ENCODE results near the gene CYB5R2. TPM values are rescaled to one million over a fixed set of nuclear protein-coding genes. Genes with fewer than 3 reads are reported as not detected.
A peak's percentile ranks its signal among the peaks of the same experiment; 100 is the strongest.
"Not testable (repeated sequence)": the region's sequence is repeated elsewhere in the genome, so short reads cannot be mapped to it uniquely, and the experiment has no call there.

Gene CYB5R2
- polyA plus RNA-seq, 4 donors = 26.0 to 30.9 (median 29.1) TPM

DNA sequence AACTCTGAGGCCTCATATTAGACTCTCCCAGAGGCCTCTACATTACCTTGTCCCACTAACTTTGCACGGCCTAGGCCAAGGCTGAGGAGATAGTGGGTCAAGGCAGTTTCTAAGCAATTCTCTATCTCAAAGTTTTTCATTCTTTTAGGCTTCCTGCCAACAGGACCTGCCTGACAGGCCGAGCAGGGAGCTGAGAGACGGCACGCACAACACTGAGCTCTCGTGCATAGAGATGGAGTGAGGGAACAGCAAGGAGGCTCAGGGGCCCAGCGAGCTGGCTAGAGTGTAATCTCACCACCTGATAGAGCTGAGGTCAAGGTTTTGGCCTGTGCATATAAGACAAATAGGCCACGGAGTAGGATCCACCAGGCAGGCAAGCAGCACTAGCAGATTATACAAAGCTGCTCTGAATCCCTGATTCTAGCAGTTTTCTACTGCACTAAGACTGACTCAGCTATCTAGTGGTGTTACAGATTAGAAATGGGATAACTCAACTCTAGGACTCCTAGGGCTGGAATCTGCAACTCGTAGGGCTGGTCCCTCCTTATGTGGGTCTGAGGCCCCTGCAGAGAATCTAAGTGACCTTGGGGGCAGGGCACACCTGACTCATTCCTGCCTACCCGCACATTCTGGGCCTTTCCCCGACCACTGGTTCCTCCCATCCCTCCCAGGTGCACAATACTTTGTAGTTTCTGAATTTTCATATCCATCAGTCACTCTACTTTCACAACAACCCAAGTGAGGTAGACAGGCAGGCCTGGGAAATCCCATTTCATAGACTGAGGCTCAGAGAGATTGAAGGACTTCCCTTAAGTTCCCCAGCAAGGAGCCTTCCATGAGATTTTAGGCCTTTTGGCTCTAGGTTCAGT, 1.7 kb downstream of the CYB5R2 start:
- no peak for DNase-seq (ENCODE audit: low read depth in 4 of 4, low spot score in 2 of 4)

DNA sequence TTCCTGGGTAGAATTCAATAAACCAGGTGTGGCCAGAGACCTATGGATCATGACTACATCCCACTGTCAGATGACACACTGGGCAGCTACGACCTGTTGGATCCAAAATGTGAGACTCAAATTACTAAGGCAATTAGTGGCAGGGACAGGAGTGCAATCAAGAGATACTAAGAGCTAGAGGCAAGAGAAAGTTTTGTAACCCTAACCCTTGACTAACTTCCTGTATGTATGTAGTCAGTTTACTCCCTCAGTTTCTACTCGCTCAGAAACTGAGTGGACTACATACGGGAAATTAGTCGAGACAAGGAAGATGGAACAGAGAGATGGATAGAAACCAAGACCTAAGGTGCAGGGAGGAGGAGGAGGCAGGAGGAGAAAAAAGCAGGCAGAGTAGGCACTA, 2.7 kb downstream of the CYB5R2 start:
- DNase-seq (ENCODE audit: low read depth in 4 of 4, low spot score in 2 of 4) = no peak

DNA sequence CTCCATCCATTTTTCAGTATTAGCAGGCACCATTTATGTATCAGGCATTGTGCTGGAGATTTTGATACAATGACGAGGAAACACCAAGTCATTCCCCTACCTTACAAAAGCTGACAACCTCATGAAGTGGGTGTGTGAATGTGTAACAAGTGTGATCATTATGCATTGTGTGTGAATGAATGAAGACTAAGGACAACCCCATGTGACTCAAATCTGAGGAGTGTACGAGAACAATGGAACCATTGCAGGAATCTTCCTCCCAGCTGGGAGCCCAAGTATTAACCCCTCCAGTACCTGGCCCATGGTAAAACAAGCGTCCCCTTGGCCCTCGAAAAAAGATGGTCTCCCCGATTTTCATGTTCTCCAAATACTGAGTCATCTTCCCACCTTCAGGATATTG, 4.4 kb downstream of the CYB5R2 start:
- DNase-seq (ENCODE audit: low read depth in 4 of 4, low spot score in 2 of 4) = no peak

DNA sequence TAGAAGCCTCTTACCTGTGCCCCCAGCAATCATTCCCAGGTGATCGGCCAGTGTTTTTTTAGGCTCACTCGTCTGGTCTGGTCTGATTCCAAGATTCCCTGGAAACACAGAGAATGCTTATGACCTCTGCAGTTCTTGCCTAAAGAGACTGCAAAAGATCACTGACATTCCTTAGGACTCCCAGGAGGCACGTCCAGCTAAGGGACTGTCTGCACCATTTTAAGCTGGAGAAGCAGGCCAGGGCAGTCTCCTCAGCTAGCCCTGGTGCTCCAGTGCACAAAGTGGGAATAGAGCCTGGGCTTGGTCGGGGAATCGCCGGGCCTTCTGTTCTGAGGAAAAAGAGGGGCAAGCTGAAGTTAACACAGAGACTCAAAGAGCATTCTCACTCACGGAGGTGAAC, 4.8 kb downstream of the CYB5R2 start:
- DNase-seq (ENCODE audit: low read depth in 4 of 4, low spot score in 2 of 4) = no peak

DNA sequence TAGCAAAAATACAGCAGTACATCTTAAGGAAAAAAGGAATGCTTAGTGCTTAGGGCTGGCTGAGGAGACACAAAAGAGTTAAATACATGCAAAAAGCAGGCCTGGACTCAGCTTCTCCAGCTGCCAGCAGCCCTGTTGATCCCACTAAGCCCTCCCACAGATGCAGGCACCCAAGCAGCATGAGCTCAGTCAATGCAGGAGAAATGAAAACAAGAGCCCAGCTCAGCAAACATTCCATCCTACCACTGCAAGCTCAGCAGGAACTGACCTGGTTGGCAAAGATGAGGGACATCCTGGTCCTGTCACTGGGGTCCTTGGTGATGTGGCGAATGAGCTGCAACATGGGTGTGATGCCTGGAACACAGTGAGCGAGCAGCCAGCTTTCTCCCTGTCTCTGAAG, 5.8 kb downstream of the CYB5R2 start:
- no peak for DNase-seq (ENCODE audit: low read depth in 4 of 4, low spot score in 2 of 4)

DNA sequence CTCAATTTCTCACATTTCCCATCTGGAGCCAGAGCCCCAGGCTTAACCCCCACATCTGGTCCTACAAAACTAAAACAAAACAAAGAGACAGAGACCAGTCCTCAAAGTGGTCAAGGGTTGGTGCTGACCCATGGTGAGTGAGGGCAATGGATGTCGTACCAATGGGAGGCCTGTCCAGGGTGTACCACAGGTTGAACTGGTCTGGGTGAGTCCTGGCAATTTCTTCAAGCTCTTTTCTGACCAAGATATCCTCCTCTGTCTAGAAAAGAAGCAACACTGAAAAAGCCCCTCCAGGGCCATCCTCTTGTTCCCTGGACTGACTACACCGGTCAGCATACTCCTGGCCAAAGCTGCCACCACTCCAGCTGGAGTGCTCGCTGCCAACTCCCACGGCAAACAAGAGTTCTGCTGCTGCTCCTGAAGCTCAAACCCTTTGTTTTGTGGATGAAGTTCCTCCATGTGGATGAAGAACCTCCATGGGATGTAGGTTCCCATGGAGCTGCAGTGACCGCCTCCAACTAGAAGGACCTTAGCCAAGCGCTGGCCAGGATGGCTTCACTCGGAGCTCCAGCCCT, 6.9 kb downstream of the CYB5R2 start:
- DNase-seq (ENCODE audit: low read depth in 4 of 4, low spot score in 2 of 4) = no peak

DNA sequence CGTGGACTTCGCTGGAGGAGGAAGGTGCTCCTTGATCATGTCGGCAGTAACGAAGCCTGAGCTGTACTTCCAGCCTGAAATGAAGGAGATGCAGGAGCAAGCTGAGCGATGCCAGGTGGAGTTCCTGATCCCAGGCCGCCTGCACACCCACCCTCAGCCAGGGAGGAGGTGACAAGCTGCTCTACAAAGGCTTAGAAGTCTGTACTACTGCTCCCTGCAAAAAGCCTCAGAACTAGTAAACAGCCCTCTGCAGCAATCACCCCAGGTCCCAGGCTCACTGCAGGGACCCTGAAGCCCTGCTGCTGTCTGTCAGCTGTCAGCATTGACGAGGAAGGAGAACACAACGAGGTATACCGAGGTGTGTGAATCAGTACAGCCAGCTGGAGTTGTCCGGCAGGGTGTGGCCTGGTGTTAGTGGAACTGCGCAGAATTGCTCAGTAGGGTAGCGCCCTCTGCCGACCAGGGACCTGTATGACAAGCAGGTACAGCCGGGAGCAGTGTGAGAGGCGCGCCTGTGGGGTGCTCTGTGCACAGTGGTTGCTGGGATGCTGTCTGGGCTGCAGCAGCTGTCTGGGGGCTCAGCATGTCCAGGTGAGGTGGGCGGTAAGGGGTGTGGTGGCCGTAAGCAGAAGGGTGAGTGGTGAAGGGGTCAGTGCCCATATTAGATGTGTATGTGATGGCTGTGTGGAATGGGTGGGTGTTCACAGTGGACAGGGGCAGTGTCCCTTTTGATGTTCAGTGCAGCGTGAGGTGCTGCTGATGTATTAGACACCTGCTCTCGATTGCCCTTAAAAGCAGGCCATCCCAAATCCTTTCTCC, 7.6 kb downstream of the CYB5R2 start:
- no peak for DNase-seq (ENCODE audit: low read depth in 4 of 4, low spot score in 2 of 4)

DNA sequence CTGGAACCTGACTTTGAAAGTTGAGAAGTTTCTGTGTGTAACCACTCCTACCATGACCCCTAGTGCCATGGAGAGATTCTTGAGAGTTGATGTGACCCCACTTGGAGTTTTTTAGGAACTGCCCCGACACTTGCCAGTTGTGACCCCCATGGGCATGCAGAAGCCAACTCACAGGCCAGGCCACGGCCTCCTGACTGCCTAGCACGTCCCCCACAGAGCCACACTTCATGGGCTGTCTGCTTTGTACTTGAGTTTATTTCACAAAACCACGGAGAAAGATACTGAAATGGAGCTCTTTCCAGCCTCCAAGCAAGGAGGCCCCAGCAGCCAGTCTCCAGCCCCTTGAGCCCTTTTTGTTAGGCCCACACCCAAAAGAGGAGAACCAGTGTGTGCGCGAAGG, 8.4 kb downstream of the CYB5R2 start:
- no peak for DNase-seq (ENCODE audit: low read depth in 4 of 4, low spot score in 2 of 4)

DNA sequence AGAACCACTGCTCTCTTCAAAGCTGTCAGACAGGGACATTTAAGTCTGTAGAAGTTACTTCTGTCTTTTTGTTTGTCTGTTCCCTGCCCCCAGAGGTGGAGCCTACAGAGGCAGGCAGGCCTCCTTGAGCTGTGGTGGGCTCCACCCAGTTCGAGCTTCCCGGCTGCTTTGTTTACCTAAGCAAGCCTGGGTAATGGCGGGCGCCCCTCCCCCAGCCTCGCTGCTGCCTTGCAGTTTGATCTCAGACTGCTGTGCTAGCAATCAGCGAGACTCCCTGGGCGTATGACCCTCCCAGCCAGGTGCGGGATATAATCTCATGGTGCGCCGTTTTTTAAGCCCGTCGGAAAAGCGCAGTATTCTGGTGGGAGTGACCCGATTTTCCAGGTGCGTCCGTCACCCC, 9.8 kb downstream of the CYB5R2 start:
- not testable (repeated sequence) for DNase-seq (ENCODE audit: low read depth in 4 of 4, low spot score in 2 of 4)

DNA sequence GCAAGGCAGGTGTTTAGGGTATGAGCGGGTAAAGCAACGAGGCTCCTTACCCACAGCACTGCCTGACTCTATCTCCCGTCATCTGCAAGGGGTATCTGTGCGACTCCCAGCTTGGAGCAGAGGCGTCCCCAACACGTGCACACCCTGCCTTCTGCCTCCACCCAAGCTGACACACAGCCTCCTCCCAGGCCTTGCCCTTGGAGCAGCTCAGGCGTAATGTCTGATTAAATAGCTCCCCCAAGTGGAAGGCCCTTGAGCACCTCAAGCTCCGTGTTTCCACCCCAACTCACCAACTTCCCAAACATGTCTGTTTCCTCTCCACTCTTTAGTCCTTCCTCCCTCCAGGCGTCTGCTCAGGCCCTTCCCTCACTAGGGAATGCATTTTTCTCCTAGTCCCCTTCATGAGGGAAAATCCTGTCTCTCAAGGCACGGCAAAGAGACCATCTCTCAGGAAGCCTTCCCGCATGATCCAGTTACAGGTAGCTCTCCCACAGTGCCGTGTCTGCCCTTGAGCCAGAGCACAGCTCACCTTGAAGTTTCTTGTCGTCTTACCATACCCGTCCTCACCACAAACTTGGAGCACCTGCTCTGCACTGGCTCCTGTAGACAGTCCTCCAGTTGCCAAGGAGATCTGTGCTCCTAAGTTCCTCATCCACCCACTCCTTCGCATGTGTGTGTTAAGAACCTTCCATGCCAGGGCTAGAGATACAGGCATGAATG, 15.8 kb downstream of the CYB5R2 start:
- DNase-seq (ENCODE audit: low read depth in 4 of 4, low spot score in 2 of 4) = peak in 1 of 4 donors; percentile 53

DNA sequence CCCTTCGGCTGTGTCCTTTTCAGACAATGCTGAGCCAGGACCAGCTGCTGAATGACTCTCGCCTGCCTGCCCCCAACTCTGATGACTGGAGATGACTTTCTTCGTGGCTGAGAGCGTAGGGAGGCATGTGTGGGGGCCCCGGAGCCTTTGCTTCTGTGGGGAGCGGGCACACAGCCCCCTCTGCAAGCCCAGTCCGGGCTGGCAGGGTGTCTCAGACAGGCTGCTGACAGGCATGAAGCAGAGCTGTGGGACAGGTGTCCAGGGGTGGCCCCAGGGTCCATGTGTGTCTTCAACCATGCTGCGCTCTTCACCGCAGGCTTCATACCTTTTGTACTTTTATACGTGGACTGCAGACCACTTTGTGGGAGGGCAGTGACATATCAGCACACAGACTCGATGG, 16.6 kb downstream of the CYB5R2 start:
- no peak for DNase-seq (ENCODE audit: low read depth in 4 of 4, low spot score in 2 of 4)

DNA sequence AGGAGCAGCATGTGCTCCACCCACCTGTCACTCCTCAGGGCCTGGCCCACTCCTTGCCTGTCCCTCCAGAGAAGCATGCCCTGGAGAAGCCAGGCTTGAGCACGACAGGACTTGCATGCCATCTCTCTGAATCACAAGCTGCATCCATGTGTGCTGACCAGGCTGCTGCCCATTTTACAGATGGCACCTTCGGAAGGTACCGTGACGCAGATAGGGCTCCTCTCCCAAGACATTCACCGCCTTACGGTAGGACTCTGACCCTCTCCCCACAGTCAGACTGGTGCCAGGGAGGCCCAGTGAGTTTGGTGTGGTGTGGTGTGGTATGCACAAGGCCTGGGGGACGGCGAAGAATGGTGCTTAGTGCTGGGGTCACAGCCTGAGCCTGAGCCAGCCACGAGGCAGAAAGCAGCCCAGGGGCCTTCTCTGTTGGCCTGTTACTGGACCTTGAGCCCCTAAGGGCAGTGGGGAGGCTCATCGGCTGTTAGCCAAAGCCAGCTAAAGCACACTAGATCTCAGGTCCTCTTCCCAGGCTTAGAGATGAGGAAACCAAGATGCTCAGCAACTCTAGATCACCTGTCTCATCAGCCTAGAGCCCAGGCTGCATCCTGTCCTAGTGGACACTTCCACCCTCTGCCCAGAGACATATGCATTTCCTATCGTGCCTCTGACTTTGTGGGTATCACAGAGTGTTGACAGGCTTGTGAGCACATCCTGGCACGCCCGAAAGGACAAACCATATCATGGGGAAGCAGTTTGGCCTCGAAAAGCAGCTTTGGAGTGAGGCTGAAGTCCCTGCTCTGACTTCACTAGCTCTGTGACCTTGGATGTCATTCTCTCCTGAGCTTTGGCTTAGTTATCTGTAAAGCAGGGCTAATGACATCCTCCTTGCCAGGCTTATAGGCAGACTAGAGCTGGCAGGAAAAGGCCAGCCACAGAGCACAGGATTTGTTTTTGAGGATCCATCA, 17.8 kb downstream of the CYB5R2 start:
- no peak for DNase-seq (ENCODE audit: low read depth in 4 of 4, low spot score in 2 of 4)

DNA sequence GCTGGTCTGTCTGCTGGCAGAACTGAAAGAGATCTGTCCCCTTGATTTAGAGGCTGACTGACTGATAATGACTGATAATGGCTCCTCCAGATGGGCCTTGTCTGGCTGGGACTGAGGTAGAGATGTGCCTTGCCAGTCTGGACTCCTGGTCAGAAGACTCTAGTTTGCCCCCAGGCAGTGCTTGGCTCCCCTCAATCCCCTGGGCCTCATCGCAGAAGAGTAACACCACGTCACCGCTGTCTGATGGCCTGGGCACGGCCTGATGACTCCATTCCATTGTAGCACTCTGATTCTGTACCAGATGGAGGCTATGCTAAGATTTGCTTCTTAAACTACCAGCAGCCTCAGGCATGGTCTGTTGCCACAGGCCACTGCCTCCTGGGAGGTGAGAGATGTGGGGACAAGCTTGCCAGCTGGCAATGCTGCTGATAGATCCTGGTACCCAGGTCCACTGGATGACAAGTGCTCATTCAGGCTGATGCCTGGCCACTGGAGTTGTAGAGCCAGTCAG, 19.1 kb downstream of the CYB5R2 start:
- DNase-seq (ENCODE audit: low read depth in 4 of 4, low spot score in 2 of 4) = no peak

DNA sequence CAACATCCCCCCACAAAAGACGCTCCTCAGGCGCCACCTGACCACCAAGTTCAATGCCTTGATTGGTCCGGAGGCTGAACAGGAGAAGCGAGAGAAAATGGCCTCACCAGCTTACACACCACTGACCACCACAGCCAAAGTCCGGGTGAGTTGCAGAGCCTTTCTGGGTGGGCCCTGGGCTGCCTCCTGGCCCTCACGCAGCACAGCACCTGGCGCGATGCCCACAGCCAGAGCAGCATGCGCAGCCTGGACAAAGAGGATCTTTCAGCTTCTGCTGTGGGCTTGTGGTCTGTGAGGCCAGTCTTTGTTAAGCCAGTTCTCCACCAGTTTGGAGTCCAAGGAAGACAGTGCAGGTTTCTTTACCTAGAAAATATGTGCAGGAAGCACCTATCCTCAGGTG, 21.6 kb downstream of the CYB5R2 start:
- no peak for DNase-seq (ENCODE audit: low read depth in 4 of 4, low spot score in 2 of 4)

DNA sequence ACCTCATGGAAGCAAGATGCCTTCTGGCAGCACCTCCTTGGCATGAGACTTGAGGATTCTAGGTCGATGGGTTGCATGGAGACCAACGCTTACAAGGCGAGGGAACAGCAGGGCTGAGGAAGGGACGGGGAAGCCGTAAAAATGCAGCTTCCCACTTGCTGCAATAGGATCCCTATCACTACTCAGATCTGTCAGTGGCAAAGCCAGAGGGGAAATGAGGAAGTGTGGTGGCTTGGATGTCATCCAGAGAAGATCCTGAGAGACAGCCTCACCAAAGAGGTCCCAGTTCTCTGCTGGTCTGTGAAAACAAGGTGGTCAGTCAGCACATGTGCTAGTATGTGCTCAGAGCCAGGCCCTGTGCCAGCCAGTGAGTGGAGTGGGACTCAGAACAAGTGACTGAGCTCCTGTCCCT, 22.2 kb downstream of the CYB5R2 start:
- no peak for DNase-seq (ENCODE audit: low read depth in 4 of 4, low spot score in 2 of 4)

DNA sequence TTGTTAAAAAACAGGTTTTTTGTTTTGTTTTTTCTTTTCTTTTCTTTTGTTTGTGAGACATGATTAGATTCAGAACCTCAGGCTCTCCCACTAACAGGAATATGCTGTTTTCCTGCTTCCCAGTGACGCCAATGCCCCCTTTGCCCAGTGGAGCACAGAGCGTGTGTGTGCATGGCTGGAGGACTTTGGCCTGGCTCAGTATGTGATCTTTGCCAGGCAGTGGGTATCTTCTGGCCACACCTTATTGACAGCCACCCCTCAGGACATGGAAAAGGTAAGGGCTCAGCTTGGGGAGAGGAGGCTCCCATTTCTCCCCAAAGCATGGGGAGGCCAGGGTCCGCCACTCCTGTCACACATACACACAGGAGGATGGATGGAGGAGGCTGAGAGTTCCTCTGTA, 25.0 kb downstream of the CYB5R2 start:
- no peak for DNase-seq (ENCODE audit: low read depth in 4 of 4, low spot score in 2 of 4)

DNA sequence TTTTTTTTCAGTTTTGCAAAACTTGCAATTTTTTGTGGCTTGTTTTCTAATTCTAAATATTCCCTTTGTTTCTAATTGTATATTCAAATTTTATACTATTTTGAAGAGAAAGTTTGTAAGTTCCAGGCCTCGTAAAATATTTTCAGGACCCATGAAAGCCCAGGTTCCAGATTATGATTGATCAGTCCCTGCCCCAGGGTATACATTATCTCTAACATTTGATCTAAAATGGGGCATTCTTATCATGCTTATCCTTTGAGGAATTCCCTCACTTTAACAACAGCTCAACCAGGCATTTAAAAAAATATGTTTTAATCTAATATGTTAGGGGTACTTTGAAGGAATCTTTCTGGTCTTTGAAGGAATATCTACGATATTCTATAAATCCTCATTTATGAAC, 26.4 kb downstream of the CYB5R2 start:
- no peak for DNase-seq (ENCODE audit: low read depth in 4 of 4, low spot score in 2 of 4)

DNA sequence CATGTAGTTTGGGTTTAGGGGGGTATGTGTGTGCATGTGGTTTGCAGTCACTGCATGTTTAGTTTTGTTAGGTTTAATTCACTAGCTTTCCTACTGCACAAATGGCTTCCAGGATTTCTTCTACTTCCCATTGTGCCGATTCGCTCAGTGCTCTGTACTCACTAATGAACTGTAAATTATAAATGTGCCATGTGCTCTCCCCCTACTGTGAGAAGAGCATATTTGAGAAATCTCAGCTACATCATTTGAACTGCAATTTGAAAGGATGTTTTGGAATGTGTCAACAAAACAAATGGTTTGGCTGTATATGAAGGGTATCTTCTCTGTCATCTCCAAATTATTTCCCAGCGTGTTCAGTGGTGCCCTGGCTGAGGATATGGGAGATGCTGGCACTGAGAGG, 28.1 kb downstream of the CYB5R2 start:
- DNase-seq (ENCODE audit: low read depth in 4 of 4, low spot score in 2 of 4) = no peak

DNA sequence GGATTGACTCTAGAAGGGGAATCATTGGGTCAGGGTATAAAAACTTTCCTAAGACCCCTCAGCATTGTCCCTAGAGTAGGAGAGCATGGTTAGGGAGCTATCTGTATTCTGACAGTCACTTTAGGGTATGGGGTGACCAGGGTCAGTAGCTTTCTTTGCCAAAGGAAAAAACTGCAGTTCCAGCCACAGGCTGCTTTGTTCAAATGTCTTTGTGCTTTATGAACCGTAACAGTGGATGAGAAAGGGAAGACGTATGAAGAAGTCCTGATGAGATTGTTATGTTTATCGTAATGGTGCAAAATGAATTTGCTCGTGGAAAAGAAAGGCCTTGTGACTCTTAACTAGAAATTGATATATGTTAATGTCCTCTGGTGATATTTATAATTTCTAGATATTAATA, 30.0 kb downstream of the CYB5R2 start:
- DNase-seq (ENCODE audit: low read depth in 4 of 4, low spot score in 2 of 4) = peak in 1 of 4 donors; percentile 31

DNA sequence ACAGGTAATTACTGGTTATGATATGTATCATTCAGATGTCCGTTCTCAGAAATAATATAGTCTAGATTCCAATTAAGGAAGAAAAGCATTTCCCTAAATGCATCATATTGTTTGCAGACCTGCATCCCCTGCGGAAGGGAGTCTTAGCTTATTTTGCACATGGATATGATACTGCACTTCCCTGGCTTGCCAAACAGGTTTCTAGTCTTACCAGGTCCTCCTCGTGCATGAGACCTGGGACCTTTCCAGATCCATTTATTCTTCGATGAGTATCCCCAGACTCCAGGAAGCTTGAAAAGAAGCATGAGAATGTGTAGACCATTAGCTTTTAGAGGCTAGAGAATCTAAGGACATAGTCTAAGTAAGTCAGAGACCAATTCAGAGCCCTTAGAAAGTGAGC, 30.6 kb downstream of the CYB5R2 start:
- no peak for DNase-seq (ENCODE audit: low read depth in 4 of 4, low spot score in 2 of 4)
